T-helper 22 cell (primary cell): ENCODE measurements around the gene MRPL58.
"Not testable (repeated sequence)": the region's sequence is repeated elsewhere in the genome, so short reads cannot be mapped to it uniquely, and the experiment has no call there.

Experiments
- DNase-seq: peaks from one replicate; pipeline ENCODE4 v3.0.0-alpha.2; 2020; ENCODE audit warnings: low read depth

MRPL58 gene

GRCh38 chr17:75013092-75013559 is 656 bp downstream of the MRPL58 start:
- DNase-seq, result no peak

DNA sequence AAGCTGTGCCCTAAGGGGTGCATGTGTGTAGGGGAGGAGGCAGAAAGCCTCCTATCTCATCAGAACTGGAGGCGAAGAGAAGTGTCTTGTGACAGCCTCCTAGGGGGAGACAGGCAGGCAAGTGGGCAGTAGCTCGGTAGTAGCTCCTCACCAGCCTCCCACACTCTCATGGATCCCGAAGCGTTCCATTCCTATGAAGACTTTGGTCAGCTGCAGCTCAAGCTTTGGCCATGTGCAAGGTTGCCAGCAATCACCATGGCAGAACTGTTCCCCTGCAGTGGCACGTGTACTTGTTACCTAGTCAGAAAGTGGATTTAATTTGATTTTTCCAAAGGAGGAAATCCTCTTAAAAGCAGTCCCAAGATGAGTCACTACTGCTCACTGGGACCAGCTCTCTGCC is 6.7 kb downstream of the MRPL58 start:
- no peak for DNase-seq

- DNase-seq, result no peak
Observed at GRCh38 chr17:75019710-75020109, 7.2 kb downstream of the MRPL58 start.

DNA sequence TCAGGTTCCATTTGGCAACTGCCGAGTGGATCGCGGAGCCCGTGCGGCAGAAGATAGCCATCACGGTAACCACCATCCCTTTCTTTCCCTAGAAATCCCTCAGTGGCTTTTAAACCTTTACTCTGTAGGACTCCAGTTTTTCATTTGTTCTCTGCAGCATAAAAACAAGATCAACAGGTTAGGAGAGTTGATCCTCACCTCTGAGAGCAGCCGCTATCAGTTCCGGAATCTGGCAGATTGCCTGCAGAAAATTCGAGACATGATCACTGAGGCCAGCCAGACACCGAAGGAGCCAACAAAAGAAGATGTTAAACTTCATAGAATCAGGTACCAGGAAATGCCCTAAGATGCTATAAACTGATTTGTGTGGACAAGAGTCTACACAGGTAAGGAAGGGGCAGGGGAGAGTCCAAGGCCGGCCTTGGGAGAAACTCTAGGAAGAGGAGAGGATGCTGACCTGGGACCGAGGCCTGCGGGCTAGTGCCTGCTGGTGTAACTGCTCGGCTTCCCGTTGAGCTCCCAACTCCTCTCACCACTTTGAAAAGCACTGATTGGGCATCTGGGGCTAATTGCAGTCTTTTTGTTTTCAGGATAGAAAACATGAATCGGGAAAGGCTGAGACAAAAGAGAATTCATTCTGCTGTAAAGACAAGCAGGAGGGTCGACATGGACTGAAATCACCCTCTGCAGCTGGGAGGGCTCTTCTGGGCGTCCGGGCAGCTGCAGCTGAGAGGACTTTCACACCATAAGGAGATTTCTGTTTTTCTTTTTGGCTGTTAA is 8.1 kb downstream of the MRPL58 start:
- no peak for DNase-seq

DNA sequence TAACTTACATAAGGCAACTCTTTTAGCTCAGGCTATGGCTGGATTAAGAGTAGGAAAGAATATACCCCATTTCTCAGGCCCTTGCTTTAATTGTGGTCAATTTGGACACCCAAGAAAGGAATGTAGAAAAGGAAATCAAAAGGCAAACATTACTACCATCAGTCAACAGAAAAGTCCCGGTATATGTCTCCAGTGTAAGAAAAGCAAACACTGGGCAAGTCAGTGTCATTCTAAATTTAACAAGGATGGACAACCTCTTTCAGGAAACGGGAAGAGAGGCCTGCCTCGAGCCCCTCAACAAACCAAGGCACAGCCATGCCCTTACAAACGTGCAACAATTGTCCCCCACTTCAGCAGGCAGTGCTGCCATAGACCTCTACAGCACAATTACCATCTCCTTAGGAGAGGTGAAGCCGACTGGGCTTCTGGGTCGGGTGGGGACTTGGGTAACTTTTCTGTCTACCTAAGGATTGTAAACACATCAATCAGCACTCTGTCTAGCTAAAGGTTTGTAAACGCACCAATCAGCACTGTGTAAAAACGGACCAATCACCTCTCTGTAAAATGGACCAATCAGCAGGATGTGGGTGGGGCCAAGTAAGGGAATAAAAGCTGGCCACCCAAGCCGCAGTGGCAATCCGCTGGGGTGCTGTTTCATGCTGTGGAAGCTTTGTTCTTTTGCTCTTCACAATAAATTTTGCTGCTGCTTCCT is 12.4 kb downstream of the MRPL58 start:
- DNase-seq, result no peak

DNA sequence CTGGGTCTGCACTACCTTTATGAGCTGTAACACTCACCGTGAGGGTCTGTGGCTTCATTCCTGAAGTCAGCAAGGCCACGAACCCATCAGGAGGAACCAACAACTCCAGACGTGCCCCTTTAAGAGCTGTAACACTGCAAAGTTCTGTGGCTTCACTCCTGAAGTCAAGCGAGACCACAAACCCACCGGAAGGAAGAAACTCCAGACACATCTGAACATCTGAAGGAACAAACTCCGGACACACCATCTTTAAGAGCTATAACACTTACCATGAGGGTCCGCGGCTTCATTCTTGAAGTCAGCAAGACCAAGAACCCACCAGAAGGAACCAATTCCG is 12.9 kb downstream of the MRPL58 start:
- not testable (repeated sequence) for DNase-seq

- DNase-seq, result not testable (repeated sequence)
Observed at GRCh38 chr17:75026650-75027049, 14.2 kb downstream of the MRPL58 start.

GRCh38 chr17:75030161-75030560 is 17.7 kb downstream of the MRPL58 start:
- no peak for DNase-seq

GRCh38 chr17:75031972-75032719 is 19.7 kb downstream of the MRPL58 start:
- DNase-seq, result peak; percentile 51

GRCh38 chr17:75032720-75033280 is 20.3 kb downstream of the MRPL58 start:
- DNase-seq, result no peak

DNA sequence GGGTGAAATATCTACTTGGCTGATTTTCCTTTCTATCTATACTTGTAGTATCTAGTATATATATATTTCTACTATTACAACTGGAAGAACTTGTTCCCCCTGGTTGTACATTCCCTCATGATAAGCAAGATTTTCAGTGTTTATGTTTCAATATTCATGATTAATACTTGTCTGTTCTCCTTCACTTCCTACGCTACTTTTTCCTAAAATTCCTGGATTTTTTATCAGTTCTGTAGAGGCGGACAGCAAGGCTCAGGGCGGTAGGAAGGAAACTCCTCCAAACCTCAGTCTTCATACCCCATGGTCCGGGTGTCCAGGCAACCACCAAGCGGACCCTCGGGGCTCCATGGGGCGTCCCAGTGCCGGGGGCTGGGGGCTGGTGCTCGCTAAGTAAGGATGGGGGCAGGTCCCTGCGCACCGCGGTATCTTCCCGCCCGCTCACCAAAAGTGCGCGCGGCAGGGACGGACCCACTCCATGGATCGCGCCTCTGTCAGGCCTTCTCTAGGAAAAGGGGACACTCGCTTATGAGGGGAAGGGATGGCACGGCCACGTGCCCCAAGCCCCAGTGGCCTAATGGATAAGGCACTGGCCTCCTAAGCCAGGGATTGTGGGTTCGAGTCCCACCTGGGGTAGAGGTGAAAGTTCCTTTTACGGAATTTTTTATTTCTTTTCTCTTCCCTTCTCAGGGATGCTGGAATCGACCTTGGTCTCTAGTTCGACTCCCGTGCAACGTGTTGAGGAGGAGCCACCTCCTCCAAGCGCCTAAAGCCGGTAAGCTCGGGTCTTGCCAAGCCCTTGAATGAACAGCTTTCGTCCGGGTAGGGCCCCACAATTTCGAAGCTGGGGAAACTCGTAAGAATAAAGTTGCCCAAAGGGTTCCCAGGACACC is 21.1 kb downstream of the MRPL58 start:
- DNase-seq, result peak; percentile 70

DNA sequence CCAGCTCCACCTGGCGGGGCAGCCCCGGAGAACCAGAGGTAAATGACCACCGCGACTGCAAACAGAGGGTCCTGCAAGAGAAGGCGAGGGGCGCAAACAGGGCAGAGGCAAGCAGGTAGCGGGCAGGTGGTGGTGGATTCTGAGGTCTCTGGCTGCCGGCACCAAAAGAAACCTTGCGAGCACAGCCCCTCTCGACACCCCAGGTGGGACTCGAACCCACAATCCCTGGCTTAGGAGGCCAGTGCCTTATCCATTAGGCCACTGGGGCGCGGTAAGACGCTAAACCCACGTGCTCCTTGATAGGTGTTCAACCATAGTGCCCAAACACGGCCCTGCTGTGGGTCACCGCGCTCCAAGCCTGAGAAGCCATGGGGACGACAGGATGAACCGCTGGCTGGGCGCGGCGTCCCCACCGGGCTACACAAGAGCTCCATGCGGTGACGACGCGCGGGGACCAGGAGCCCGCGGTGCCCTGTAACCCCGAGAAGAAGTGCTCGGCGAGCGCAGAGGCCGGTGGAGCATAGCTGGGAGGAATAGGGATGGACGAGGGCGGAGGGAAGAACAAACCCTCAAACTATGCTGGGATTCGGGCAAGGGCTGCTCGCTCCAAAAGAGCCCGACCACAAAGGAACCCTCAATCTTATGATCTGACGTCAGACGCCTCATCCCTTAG is 21.9 kb downstream of the MRPL58 start:
- DNase-seq, result peak; percentile 51

DNA sequence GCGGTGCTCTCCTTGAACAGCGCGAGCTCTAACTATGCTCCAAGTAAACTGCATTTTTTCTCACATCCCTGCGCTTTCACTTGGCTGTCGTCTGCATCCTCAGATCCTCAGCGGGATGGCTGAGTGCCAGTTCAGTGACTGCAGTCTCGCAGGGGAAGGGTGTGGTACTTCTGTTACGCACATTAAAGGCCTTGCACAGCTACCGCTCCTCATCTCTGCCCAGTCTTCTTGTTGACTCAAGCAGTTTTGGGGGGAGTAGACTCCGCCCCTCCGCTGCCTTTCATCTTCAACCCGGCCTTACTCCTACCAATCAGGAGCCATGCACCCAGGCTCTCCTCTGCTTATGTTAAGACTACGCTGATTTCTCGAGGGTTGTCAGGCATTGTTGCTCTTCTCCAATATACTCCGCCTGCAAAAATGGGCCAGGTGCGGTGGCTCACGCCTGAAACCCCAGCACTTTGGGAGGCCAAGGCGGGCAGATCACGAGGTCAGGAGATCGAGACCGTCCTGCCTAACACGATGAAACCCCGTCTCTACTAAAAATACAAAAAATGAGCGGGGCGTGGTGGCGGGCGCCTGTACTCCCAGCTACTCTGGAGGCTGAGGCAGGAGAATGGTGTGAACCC is 24.3 kb downstream of the MRPL58 start:
- peak; percentile 92 for DNase-seq

DNA sequence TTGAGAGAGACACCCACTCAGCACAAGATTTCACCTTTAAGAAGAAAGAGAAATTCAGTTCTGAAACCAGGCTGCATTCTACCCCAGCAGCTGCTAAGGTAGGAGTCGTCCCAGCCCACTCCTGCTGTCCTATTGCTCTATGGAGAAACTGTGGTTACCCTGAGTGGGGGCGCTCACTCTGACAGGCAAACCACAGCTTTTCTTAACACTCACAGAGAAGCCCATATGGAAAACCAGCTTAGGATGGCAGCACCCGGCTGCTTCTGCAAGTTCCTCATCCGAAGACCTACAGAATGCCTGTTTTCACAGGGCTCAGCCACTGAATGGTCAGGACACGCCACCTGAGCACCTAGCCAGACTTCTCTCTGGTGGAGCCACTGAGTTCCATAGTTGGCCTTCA is 26.8 kb downstream of the MRPL58 start:
- no peak for DNase-seq

DNA sequence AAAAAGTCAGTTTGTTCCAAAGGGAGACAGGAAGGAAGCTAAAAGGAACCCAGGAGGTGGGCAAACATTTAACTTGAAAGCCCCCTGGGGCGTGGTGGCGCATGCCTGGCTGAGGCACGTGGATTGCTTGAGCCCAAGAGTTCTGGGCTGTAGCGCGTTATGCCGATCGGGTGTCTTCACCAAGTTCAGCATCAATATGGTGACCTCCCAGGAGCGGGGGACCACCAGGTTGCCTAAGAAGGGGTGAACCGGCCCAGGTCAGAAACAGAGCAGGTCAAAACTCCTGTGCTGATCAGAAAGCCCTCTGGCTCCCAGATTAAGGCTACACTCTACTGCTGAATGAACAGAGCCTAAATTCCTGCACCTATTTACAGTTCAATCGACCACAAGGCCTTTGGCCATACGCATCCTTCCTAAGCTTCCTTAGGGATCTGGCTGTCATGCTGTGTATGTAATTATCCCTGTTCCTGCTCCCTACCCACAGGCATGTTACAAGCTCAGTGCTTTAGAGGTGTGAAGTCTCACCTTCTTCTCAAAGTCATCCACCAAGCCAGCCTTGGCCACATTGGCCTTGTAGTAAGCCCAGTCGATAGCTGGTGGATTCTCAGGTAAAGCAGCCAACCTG is 29.3 kb downstream of the MRPL58 start:
- no peak for DNase-seq

DNA sequence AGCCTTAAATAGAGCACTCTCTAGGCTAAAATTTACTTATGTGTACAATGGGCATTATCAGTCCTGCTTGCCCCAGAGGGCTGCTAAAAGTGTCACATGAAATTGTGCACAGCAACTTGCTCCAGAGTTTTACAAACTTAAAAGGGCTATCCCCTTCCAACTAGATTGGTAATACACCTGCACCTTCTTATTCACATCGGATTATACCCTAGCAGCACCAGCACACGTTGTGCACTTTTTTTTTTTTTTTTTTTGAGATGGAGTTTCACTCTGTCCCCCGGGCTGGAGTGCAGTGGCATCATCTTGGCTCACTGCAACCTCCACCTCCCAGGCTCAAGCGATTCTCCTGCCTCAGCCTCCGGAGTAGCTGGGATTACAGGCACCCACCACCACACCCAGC is 31.3 kb downstream of the MRPL58 start:
- DNase-seq, result not testable (repeated sequence)

DNA sequence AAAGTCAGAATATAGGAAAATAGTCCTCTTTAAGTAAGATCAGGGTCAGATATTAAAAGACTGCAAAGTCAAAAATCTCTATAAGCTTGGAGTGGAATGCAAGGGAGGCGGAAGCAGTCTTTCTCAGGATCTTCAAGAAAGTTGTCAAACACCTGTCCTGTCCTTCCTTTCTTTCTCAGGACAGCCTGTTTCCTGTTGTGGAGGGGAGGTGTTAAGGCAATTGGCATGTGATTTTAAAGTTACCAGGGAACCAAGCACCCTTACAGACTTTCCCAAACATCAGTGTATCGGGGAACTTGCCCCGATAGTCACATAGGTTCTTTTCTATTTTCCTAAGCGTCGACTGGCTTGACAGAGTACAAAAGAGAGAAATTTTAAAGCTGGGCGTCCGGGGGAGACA is 32.2 kb downstream of the MRPL58 start:
- DNase-seq, result no peak

GRCh38 chr17:75045946-75046406 is 33.5 kb downstream of the MRPL58 start:
- DNase-seq, result not testable (repeated sequence)

GRCh38 chr17:75046407-75047289 is 34.2 kb downstream of the MRPL58 start, which contains the start of the genes ATP5PD and KCTD2:
Gene ATP5PD, minus strand, starts transcription at chr17:75046969. Its CDS starts 4,319 bp downstream, at chr17:75042650.
Gene KCTD2, plus strand, starts transcription at chr17:75047225. Its CDS starts 26 bp downstream, at chr17:75047251.
- DNase-seq, result peak; percentile 91
